ENCODE measurements around the gene DSCAM.
"Not testable (repeated sequence)": the region's sequence is repeated elsewhere in the genome, so short reads cannot be mapped to it uniquely, and the experiment has no call there.

The DSCAM gene

GRCh38 chr21:40333731-40334130 is 513.2 kb downstream of the DSCAM start:
- H3K9me2 ChIP-seq (replicated peaks; ENCODE audit: insufficient read depth, low read length): no peaks in the 10 kb centered on the region
- no peaks in the 10 kb centered on the region for H3K27me3 ChIP-seq (ENCODE audit: low read length)
- H3K27ac ChIP-seq (ENCODE audit: low read depth, low read length): no peak overlapping the region
- no peak overlapping the region for H3K4me3 ChIP-seq (ENCODE audit: insufficient read depth, low read length, poor library complexity, severe bottlenecking)
- no peak overlapping the region for H2AFZ ChIP-seq (ENCODE audit: low read depth, low read length, severe bottlenecking)
- no peak overlapping the region for H3K4me2 ChIP-seq (ENCODE audit: low read depth, low read length, poor library complexity, severe bottlenecking)
- no peaks in the 10 kb centered on the region for H4K20me1 ChIP-seq (ENCODE audit: low read depth, low read length)
- H3K9ac ChIP-seq (ENCODE audit: low read length): no peak overlapping the region
- H3F3A ChIP-seq (ENCODE audit: insufficient read depth): no peaks in the 10 kb centered on the region
- H3K36me3 ChIP-seq (ENCODE audit: low read length): no peaks in the 10 kb centered on the region
- H3K79me2 ChIP-seq (ENCODE audit: insufficient read depth, low read length): no peaks in the 10 kb centered on the region
- TF ChIP-seq CTCF (IDR thresholded peaks at IDR 0.05; ENCODE audit: insufficient read depth, low read length, poor library complexity, severe bottlenecking) (no peak), EZH2phosphoT487 (conservative IDR thresholded peaks at IDR 0.05; ENCODE audit: low read length) (no peak)
- H3K9me3 ChIP-seq (ENCODE audit: insufficient read depth, low read length): no peaks in the 10 kb centered on the region

DNA sequence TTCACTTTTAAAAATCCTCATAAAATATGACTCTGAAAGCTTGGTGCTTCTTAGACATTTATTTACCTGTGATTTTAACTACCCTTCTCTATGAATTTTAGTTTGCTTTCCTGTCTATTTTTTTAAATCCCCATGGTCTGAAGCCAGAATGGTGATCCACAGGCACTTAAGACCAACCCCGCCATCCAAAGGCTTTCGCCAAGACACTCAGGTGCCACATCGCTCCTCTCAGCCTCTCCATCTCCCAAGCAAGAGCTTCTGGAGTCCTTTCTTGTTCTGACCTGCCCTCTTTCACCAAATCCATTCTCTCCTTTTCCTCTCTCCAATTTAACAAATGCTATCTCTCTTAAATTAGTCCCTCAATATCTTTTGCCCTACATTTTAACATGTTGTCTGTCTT is 515.2 kb downstream of the DSCAM start:
- Histone ChIP-seq H3K4me2 (ENCODE audit: low read depth, low read length, poor library complexity, severe bottlenecking) (no peak overlapping the region), H3F3A (ENCODE audit: insufficient read depth) (no peaks in the 10 kb centered on the region), H3K9me2 (replicated peaks; ENCODE audit: insufficient read depth, low read length) (no peaks in the 10 kb centered on the region), H2AFZ (ENCODE audit: low read depth, low read length, severe bottlenecking) (no peak overlapping the region), H4K20me1 (ENCODE audit: low read depth, low read length) (no peaks in the 10 kb centered on the region), H3K4me3 (ENCODE audit: insufficient read depth, low read length, poor library complexity, severe bottlenecking) (no peak overlapping the region), H3K79me2 (ENCODE audit: insufficient read depth, low read length) (no peaks in the 10 kb centered on the region), H3K9me3 (ENCODE audit: insufficient read depth, low read length) (no peaks in the 10 kb centered on the region), H3K36me3 (ENCODE audit: low read length) (no peaks in the 10 kb centered on the region), H3K27me3 (ENCODE audit: low read length) (no peaks in the 10 kb centered on the region), H3K9ac (ENCODE audit: low read length) (no peak overlapping the region), H3K27ac (ENCODE audit: low read depth, low read length) (no peak overlapping the region)
- TF ChIP-seq CTCF (IDR thresholded peaks at IDR 0.05; ENCODE audit: insufficient read depth, low read length, poor library complexity, severe bottlenecking) (no peak), EZH2phosphoT487 (conservative IDR thresholded peaks at IDR 0.05; ENCODE audit: low read length) (no peak)

GRCh38 chr21:40331172-40331571 is 515.8 kb downstream of the DSCAM start:
- TF ChIP-seq EZH2phosphoT487 (conservative IDR thresholded peaks at IDR 0.05; ENCODE audit: low read length) (no peak), CTCF (IDR thresholded peaks at IDR 0.05; ENCODE audit: insufficient read depth, low read length, poor library complexity, severe bottlenecking) (no peak)
- Histone ChIP-seq H2AFZ (ENCODE audit: low read depth, low read length, severe bottlenecking) (no peak overlapping the region), H3F3A (ENCODE audit: insufficient read depth) (no peaks in the 10 kb centered on the region), H3K9me2 (replicated peaks; ENCODE audit: insufficient read depth, low read length) (no peaks in the 10 kb centered on the region), H3K9ac (ENCODE audit: low read length) (no peak overlapping the region), H4K20me1 (ENCODE audit: low read depth, low read length) (no peaks in the 10 kb centered on the region), H3K79me2 (ENCODE audit: insufficient read depth, low read length) (no peaks in the 10 kb centered on the region), H3K9me3 (ENCODE audit: insufficient read depth, low read length) (no peaks in the 10 kb centered on the region), H3K4me3 (ENCODE audit: insufficient read depth, low read length, poor library complexity, severe bottlenecking) (no peak overlapping the region), H3K27ac (ENCODE audit: low read depth, low read length) (no peak overlapping the region), H3K4me2 (ENCODE audit: low read depth, low read length, poor library complexity, severe bottlenecking) (no peak overlapping the region), H3K36me3 (ENCODE audit: low read length) (no peaks in the 10 kb centered on the region), H3K27me3 (ENCODE audit: low read length) (no peaks in the 10 kb centered on the region)

DNA sequence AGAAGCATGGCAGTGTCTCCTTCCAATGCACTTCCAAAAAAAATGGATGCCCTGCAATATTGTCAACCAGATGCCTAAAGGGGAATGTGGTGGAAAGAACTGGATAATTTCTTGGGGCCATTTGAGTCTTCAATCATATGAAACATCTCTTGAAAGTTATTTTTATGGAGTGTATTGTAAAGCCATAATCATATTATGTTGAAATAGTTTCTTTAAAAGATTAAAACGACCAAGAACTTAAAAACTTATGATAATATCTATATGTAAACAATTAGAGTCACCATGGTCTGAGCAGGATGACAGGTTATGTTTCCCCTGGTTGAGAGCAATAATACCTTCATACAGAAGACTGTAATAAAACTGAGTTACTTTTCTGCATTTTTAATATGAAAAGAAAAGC is 522.6 kb downstream of the DSCAM start:
- Histone ChIP-seq H3K9me3 (ENCODE audit: insufficient read depth, low read length) (no peaks in the 10 kb centered on the region), H3K9ac (ENCODE audit: low read length) (no peak overlapping the region), H3K27ac (ENCODE audit: low read depth, low read length) (no peak overlapping the region), H3K79me2 (ENCODE audit: insufficient read depth, low read length) (no peaks in the 10 kb centered on the region), H3K27me3 (ENCODE audit: low read length) (no peaks in the 10 kb centered on the region), H2AFZ (ENCODE audit: low read depth, low read length, severe bottlenecking) (no peak overlapping the region), H3F3A (ENCODE audit: insufficient read depth) (no peaks in the 10 kb centered on the region), H3K4me3 (ENCODE audit: insufficient read depth, low read length, poor library complexity, severe bottlenecking) (no peak overlapping the region), H3K36me3 (ENCODE audit: low read length) (no peaks in the 10 kb centered on the region), H3K9me2 (replicated peaks; ENCODE audit: insufficient read depth, low read length) (no peaks in the 10 kb centered on the region), H4K20me1 (ENCODE audit: low read depth, low read length) (no peaks in the 10 kb centered on the region), H3K4me2 (ENCODE audit: low read depth, low read length, poor library complexity, severe bottlenecking) (no peak overlapping the region)
- no peak for TF ChIP-seq CTCF (IDR thresholded peaks at IDR 0.05; ENCODE audit: insufficient read depth, low read length, poor library complexity, severe bottlenecking)
- no peak for TF ChIP-seq EZH2phosphoT487 (conservative IDR thresholded peaks at IDR 0.05; ENCODE audit: low read length)

DNA sequence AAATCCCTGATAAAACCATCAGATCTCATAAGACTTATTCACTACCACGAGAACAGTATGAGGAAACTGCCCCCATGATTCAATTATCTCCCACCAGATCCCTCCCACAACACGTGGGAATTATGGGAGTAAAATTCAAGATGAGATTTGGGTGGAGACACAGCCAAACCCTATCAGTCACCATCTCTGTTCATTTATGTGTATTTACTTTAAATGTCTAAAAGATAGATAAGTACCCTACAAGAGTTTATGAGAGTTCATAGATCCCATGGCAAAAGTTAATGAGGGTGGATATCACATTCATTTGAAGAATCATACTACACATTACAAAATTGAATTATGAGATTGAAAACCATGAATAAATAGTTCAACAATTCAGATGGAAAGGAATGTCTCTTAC is 526.2 kb downstream of the DSCAM start:
- not testable (repeated sequence) for H3K4me2 ChIP-seq (ENCODE audit: low read depth, low read length, poor library complexity, severe bottlenecking); H3K9ac ChIP-seq (ENCODE audit: low read length); H3K27ac ChIP-seq (ENCODE audit: low read depth, low read length); H3F3A ChIP-seq (ENCODE audit: insufficient read depth); H3K4me3 ChIP-seq (ENCODE audit: insufficient read depth, low read length, poor library complexity, severe bottlenecking); H3K79me2 ChIP-seq (ENCODE audit: insufficient read depth, low read length); H2AFZ ChIP-seq (ENCODE audit: low read depth, low read length, severe bottlenecking); H4K20me1 ChIP-seq (ENCODE audit: low read depth, low read length); H3K9me2 ChIP-seq (replicated peaks; ENCODE audit: insufficient read depth, low read length); H3K9me3 ChIP-seq (ENCODE audit: insufficient read depth, low read length); H3K36me3 ChIP-seq (ENCODE audit: low read length); H3K27me3 ChIP-seq (ENCODE audit: low read length)

All from SU-DHL-6 (cell line).